Measurements from ENCODE around the gene PBRM1.
A peak's percentile ranks its signal among the peaks of the same experiment; 100 is the strongest.

Gene PBRM1

GRCh38 chr3:52707585-52707984, 21.9 kb upstream of the PBRM1 start:
- H3K79me2 ChIP-seq (ENCODE audit: low read length), result peaks cover 50% of the 10 kb centered on the region
- H3K9me3 ChIP-seq (replicated peaks; ENCODE audit: insufficient read depth, low read length), result no peaks in the 10 kb centered on the region
- H3K4me3 ChIP-seq (ENCODE audit: low read length), result peak overlapping the region; percentile 98
- H3K9ac ChIP-seq (ENCODE audit: low read length), result peak overlapping the region; percentile 99
- peak; percentile 89 for DNase-seq
- H2AFZ ChIP-seq (ENCODE audit: low read length), result no peak overlapping the region
- H3K36me3 ChIP-seq (replicated peaks; ENCODE audit: insufficient read depth, low read length), result no peaks in the 10 kb centered on the region
- H3K9me2 ChIP-seq (replicated peaks; ENCODE audit: insufficient read depth, low read length), result no peaks in the 10 kb centered on the region
- H3K27ac ChIP-seq (ENCODE audit: low read length), result peak overlapping the region; percentile 85
- H3K27me3 ChIP-seq (replicated peaks; ENCODE audit: insufficient read depth, low read length), result no peaks in the 10 kb centered on the region
- TF ChIP-seq EZH2 (optimal IDR thresholded peaks at IDR 0.05; ENCODE audit: low read depth, low read length) (no peak), EZH2phosphoT487 (IDR thresholded peaks at IDR 0.05; ENCODE audit: low read length) (no peak)
- TF ChIP-seq, protein P1, sequence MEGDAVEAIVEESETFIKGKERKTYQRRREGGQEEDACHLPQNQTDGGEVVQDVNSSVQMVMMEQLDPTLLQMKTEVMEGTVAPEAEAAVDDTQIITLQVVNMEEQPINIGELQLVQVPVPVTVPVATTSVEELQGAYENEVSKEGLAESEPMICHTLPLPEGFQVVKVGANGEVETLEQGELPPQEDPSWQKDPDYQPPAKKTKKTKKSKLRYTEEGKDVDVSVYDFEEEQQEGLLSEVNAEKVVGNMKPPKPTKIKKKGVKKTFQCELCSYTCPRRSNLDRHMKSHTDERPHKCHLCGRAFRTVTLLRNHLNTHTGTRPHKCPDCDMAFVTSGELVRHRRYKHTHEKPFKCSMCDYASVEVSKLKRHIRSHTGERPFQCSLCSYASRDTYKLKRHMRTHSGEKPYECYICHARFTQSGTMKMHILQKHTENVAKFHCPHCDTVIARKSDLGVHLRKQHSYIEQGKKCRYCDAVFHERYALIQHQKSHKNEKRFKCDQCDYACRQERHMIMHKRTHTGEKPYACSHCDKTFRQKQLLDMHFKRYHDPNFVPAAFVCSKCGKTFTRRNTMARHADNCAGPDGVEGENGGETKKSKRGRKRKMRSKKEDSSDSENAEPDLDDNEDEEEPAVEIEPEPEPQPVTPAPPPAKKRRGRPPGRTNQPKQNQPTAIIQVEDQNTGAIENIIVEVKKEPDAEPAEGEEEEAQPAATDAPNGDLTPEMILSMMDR (IDR thresholded peaks at IDR 0.05; ENCODE audit: low read length), result no peak
- H3K4me2 ChIP-seq (ENCODE audit: low read depth, low read length), result peak overlapping the region; percentile 98
- H3K4me1 ChIP-seq (ENCODE audit: low read length), result peaks cover 46% of the 10 kb centered on the region
- H3F3A ChIP-seq (ENCODE audit: insufficient read depth, low read length), result peaks cover 68% of the 10 kb centered on the region
- H4K20me1 ChIP-seq (ENCODE audit: insufficient read depth, low read length), result no peaks in the 10 kb centered on the region

DNA sequence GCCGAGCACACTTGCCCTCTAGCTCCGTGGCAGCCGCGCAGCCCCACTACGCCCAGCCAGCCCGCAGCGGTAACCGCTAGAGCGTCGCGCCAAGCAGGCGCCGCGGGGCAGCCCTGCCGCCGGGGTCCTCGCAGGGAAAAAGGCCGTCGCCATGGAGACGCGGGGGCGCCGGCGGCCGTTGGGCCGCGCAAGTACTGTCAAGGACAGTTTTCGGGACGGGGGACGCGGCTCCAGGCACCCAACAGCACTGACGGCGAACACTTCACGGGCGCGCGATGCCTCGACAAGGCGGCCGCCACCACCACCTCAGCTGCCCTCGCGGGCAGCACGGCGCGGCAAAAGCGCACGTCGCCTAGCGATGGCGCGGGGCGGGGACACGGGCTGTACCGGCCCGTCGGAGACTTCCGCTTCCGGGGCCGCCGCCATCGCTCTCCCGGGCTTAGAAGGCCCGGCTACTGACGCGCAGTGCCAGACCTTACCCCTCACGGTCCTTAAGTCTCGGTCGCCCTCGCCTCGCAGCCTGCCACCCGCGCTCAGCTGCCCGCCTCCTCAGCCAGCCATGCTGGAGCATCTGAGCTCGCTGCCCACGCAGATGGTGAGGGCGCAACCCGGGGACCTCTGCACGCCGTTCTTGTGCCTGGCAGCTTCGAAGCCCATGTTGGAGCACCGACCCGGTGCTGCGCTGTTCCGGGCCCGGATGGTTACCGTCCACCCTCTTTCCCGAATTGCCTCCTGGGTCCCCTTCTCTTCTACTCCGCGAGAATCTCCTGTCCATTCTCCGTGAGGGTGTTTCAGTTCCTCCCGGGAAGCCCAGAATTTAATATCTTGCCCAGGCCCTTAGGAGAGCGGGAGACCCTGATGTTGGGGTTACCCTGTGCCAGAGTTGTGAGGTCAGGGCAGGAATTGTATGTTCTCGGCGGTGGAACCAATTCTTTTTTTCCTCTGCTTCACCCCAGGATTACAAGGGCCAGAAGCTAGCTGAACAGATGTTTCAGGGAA, 20.3 kb upstream of the PBRM1 start, which contains the start of the genes GLT8D1 and SPCS1:
TSS of gene GLT8D1 (minus strand) at position 104 of the 999 bp plus-strand sequence. CDS start 5,331 bp downstream, outside the sequence.
TSS of gene SPCS1 (plus strand) at position 419 of the 999 bp plus-strand sequence. CDS start at position 560, 141 bp downstream.
- Histone ChIP-seq H3K36me3 (replicated peaks; ENCODE audit: insufficient read depth, low read length) (no peaks in the 10 kb centered on the region), H3K4me1 (ENCODE audit: low read length) (peaks cover 36% of the 10 kb centered on the region), H3K27me3 (replicated peaks; ENCODE audit: insufficient read depth, low read length) (no peaks in the 10 kb centered on the region), H3K27ac (ENCODE audit: low read length) (peak within 1 kb of the TSS; percentile 85), H3K79me2 (ENCODE audit: low read length) (peaks cover 66% of the 10 kb centered on the region), H4K20me1 (ENCODE audit: insufficient read depth, low read length) (no peaks in the 10 kb centered on the region), H3F3A (ENCODE audit: insufficient read depth, low read length) (peaks cover 64% of the 10 kb centered on the region), H2AFZ (ENCODE audit: low read length) (peak within 1 kb of the TSS; percentile 65), H3K9me2 (replicated peaks; ENCODE audit: insufficient read depth, low read length) (no peaks in the 10 kb centered on the region), H3K9me3 (replicated peaks; ENCODE audit: insufficient read depth, low read length) (no peaks in the 10 kb centered on the region), H3K4me2 (ENCODE audit: low read depth, low read length) (peak within 1 kb of the TSS; percentile 98), H3K4me3 (ENCODE audit: low read length) (peak within 1 kb of the TSS; percentile 98), H3K9ac (ENCODE audit: low read length) (peak within 1 kb of the TSS; percentile 99)
- DNase-seq, result peak; percentile 89
- TF ChIP-seq EZH2phosphoT487 (IDR thresholded peaks at IDR 0.05; ENCODE audit: low read length) (no peak), EZH2 (optimal IDR thresholded peaks at IDR 0.05; ENCODE audit: low read depth, low read length) (no peak)
- TF ChIP-seq, protein P1 (IDR thresholded peaks at IDR 0.05; ENCODE audit: low read length), result no peak

- Histone ChIP-seq H3K4me1 (ENCODE audit: low read length) (peaks cover 32% of the 10 kb centered on the region), H3K9me2 (replicated peaks; ENCODE audit: insufficient read depth, low read length) (no peaks in the 10 kb centered on the region), H2AFZ (ENCODE audit: low read length) (peak overlapping the region; percentile 65), H3K27ac (ENCODE audit: low read length) (peak overlapping the region; percentile 85; the same call in 1 of the 2 replicates), H3K79me2 (ENCODE audit: low read length) (peaks cover 72% of the 10 kb centered on the region), H4K20me1 (ENCODE audit: insufficient read depth, low read length) (no peaks in the 10 kb centered on the region), H3K27me3 (replicated peaks; ENCODE audit: insufficient read depth, low read length) (no peaks in the 10 kb centered on the region), H3K36me3 (replicated peaks; ENCODE audit: insufficient read depth, low read length) (no peaks in the 10 kb centered on the region), H3K4me3 (ENCODE audit: low read length) (peak overlapping the region; percentile 98), H3K4me2 (ENCODE audit: low read depth, low read length) (peak overlapping the region; percentile 98; the same call in 1 of the 2 replicates), H3K9ac (ENCODE audit: low read length) (peak overlapping the region; percentile 99), H3K9me3 (replicated peaks; ENCODE audit: insufficient read depth, low read length) (no peaks in the 10 kb centered on the region), H3F3A (ENCODE audit: insufficient read depth, low read length) (peaks cover 58% of the 10 kb centered on the region)
- no peak for DNase-seq
- TF ChIP-seq EZH2phosphoT487 (IDR thresholded peaks at IDR 0.05; ENCODE audit: low read length) (no peak), EZH2 (optimal IDR thresholded peaks at IDR 0.05; ENCODE audit: low read depth, low read length) (no peak)
- TF ChIP-seq, protein P1 (IDR thresholded peaks at IDR 0.05; ENCODE audit: low read length), result no peak
Measured at GRCh38 chr3:52705438-52705687, 19.6 kb upstream of the PBRM1 start.
